Activated CD4-positive, alpha-beta memory T cell treated with anti-CD3 and anti-CD28 coated beads for 36 hours (primary cell): ENCODE results near the gene ATP6V0D1. TPM values are rescaled to one million over a fixed set of nuclear protein-coding genes. Genes with fewer than 3 reads are reported as not detected.
A peak's percentile ranks its signal among the peaks of the same experiment; 100 is the strongest.

Source experiments
- CTCF ChIA-PET: fragments of 350-600 bp; sonication (Branson Sonifier 250); formaldehyde crosslinking; loops from one replicate; lab custom pipeline; 2021; ENCODE audit warnings: antibody characterized with exemption, inconsistent platforms; lab: Charles Lee
- POLR2A ChIA-PET: fragments of 350-600 bp; sonication (Branson Sonifier 250); formaldehyde crosslinking; loops from one replicate; lab custom pipeline; 2021; ENCODE audit warnings: antibody characterized with exemption; lab: Charles Lee
- DNase-seq: peaks from one replicate; pipeline ENCODE4 v3.0.0-alpha.2; 2020
- H3K27ac Mint-ChIP-seq: one replicate; pipeline ENCODE4 v1.8.0; 2021; ENCODE audit warnings: mixed read lengths
- H3K27me3 Mint-ChIP-seq: one replicate; pipeline ENCODE4 v1.8.0; 2021; ENCODE audit warnings: mixed read lengths
- H3K36me3 Mint-ChIP-seq: one replicate; pipeline ENCODE4 v1.8.0; 2021; ENCODE audit warnings: mixed read lengths
- H3K4me1 Mint-ChIP-seq: one replicate; pipeline ENCODE4 v1.8.0; 2021; ENCODE audit warnings: low read depth, mixed read lengths
- H3K4me3 Mint-ChIP-seq: one replicate; pipeline ENCODE4 v1.8.0; 2021; ENCODE audit warnings: mild to moderate bottlenecking, mixed read lengths
- H3K9me3 Mint-ChIP-seq: one replicate; pipeline ENCODE4 v1.8.0; 2021; ENCODE audit warnings: mixed read lengths
- intact Hi-C: fragments of 100-400 bp; cut with micrococcal nuclease; formaldehyde crosslinking; loops from one replicate; pipeline ENCODE4 v1.15.1; 2023
- total RNA-seq, 2 experiments: library from RNA; stranded (reverse); gene quantifications; one replicate each; pipeline ENCODE4 v1.2.3, GENCODE V29; 2021

The ATP6V0D1 gene
- total RNA-seq, 2 experiments from 2014 or later, result 25.0 to 26.3 TPM

DNA sequence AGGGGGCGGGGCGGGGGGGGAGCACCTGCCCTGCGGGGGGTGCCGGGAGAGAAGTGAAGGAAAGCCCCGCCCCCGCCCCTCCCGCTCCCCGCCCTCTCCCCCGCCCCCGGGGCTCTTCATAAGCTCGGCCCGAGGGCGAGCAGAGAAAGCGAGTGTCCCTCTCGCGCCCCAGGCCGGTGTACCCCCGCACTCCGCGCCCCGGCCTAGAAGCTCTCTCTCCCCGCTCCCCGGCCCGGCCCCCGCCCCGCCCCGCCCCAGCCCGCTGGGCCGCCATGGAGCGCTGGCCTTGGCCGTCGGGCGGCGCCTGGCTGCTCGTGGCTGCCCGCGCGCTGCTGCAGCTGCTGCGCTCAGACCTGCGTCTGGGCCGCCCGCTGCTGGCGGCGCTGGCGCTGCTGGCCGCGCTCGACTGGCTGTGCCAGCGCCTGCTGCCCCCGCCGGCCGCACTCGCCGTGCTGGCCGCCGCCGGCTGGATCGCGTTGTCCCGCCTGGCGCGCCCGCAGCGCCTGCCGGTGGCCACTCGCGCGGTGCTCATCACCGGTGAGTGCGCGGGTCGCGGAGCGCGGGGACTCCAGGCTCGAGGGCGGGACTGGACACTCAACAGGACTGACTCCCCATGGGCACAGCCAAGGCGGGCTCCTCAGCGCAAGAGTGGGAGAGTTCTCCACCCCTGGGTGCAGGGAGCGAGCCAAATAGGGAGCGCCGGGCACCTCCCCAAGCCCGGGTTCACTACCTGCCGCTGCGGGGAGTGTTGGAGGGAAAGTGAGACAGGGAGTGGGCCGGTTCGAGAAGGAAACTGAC, 49.8 kb downstream of the ATP6V0D1 start, which contains the start of gene HSD11B2:
HSD11B2 (plus strand) TSS at position 145 of the 798 bp plus-strand sequence; CDS start at position 273, 128 bp downstream.
- intact Hi-C loops, result no loop called here

DNA sequence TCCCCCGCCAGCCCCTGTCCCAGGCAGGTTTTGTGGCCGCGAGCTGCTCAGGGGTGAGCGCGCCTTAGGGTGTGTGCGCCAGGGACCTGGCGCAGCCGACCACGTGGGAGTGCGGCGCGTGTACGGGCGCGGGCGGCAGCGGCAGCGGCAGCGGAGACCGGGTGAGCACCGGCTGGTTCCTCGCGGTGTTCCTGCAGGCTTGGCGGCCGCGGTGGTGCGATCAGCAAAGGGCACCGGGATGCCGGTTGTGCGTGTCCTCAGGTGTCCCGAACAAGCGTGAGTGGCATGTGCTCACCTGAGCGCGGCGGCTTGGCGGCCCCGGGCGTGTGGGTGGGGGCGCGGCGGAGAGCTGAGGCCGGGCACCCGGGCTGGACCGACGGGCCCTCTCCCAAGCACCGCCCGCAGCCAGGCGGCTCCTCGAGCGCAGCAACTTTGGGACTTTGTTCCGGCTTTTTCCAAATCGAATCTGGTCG, 50.4 kb downstream of the ATP6V0D1 start:
- peaks cover 33% of the 10 kb centered on the region for H3K27me3 Mint-ChIP-seq

More for the DNA sequence above, 49.8 kb downstream of the ATP6V0D1 start, which contains the start of gene HSD11B2:
- ChIA-PET CTCF (interaction anchor here (1.0 to 1.5 kb wide), 7 partner anchors 8 to 183 kb away, joined by 3 to 6 read pairs (median 4); partner anchors contain the start of gene FHOD1), POLR2A (interaction anchor here (0.5 to 1.8 kb wide), 2 partner anchors 15 to 19 kb away, joined by 3 to 4 read pairs; partner anchors contain the start of gene ZDHHC1)
- Mint-ChIP-seq H3K27me3 (peaks cover 28% of the 10 kb centered on the region), H3K9me3 (no peaks in the 10 kb centered on the region), H3K27ac (no peak within 1 kb of the TSS), H3K36me3 (no peaks in the 10 kb centered on the region), H3K4me3 (peak within 1 kb of the TSS; percentile 67), H3K4me1 (peaks cover 10% of the 10 kb centered on the region)
- peak; percentile 36 for DNase-seq

DNA sequence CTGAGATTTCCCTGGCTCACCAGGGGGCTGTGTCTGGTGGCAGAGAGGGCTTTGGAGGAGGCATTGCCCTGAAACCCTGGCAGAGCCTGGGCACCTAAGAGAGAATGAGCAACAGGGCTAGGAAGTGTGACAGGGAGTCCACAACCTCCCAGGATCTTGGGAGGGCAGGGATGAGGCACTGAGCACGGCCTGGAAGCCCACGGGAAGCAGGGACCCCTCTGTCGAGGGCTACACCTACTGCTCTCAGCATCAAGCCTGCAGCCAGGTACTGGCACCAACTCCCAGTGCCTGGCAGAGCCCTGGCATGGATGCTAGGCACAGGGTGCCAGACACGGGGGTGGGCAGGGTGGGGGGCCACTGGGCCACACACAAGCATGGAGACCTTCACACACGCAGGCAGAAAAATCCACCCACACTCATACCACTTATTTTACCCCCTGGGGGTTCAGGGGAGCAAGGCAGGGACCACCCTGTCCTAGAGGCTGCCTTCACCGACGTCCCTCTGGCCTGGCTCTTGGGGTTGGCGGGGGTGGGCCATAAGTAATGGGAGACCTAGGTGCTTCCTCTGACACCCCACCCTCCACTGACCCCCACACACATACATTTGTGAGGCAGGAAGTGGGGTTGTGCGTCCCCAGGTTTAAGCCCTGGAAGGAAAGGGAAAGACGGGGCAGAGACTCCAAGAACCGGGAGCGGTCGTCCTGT, 51.0 kb downstream of the ATP6V0D1 start:
- POLR2A ChIA-PET, result interaction anchor here (1.8 kb wide), 1 partner anchor 21 kb away, joined by 4 read pairs; no protein-coding TSS in a partner anchor
- peaks cover 36% of the 10 kb centered on the region for H3K27me3 Mint-ChIP-seq
- H3K27ac Mint-ChIP-seq, result no peak overlapping the region

More for the DNA sequence above, 50.4 kb downstream of the ATP6V0D1 start:
- ChIA-PET POLR2A (interaction anchor here (1.8 kb wide), 1 partner anchor 20 kb away, joined by 4 read pairs; no protein-coding TSS in a partner anchor), CTCF (interaction anchor here (1.0 to 1.5 kb wide), 5 partner anchors 8 to 38 kb away, joined by 3 to 6 read pairs (median 4); no protein-coding TSS in a partner anchor)
- peak; percentile 36 for DNase-seq
- peak overlapping the region; percentile 67 for H3K4me3 Mint-ChIP-seq
- intact Hi-C loops, result no loop called here
- no peak overlapping the region for H3K27ac Mint-ChIP-seq
- no peaks in the 10 kb centered on the region for H3K36me3 Mint-ChIP-seq
- no peaks in the 10 kb centered on the region for H3K9me3 Mint-ChIP-seq
- peaks cover 10% of the 10 kb centered on the region for H3K4me1 Mint-ChIP-seq

DNA sequence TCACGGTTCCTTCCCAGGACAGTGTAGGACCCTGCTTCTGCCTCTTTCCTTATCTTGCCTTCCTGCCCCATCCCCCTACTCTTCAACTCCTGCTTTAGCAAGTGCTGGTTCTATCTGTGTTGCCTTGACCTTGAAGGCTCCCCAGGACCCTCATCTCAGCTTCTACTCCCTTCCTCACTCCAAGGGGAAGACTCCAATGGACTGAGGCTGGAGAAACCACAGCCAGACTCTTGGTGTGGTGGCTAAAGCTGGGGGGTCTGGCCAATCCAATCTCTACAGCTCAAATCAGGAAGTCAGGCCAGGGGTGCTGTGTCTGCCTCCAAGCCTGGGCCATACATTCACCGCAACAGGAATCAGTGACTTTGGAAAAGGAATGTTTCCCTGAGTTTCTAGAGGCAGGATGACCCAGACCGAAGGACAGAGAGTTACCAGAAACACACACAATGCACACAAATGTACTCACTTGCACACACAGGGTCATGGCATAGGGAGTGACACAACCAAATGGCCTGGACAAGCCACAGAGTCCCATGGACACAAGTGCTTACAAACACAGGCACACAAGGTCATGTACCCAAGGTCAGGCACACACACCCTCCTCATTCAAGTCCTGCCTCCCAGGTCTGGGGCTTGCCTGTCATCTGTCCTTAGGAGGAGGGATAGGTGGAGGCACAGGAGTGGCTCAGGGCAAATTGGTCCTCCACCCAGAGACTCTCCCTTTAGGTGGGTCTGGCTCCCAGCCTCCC, 51.7 kb downstream of the ATP6V0D1 start:
- intact Hi-C loops, result loop anchor here (1.0 kb wide), 1 partner anchor 36 kb away; no protein-coding TSS in a partner anchor
- Mint-ChIP-seq H3K27ac (no peak overlapping the region), H3K4me3 (peak overlapping the region; percentile 20), H3K27me3 (peaks cover 36% of the 10 kb centered on the region), H3K9me3 (no peaks in the 10 kb centered on the region), H3K36me3 (no peaks in the 10 kb centered on the region), H3K4me1 (peaks cover 10% of the 10 kb centered on the region)
- no peak for DNase-seq
- ChIA-PET POLR2A (no interaction called here), CTCF (interaction anchor here (0.6 to 6.7 kb wide), 14 partner anchors 12 to 232 kb away, joined by 3 to 71 read pairs (median 8); partner anchors contain the start of gene ZDHHC1)

More for the DNA sequence above, 51.0 kb downstream of the ATP6V0D1 start:
- CTCF ChIA-PET, result interaction anchor here (1.0 to 6.7 kb wide), 9 partner anchors 9 to 181 kb away, joined by 3 to 71 read pairs (median 6); partner anchors contain the start of gene ZDHHC1
- H3K4me3 Mint-ChIP-seq, result peak overlapping the region; percentile 67
- no peak for DNase-seq
- no peaks in the 10 kb centered on the region for H3K36me3 Mint-ChIP-seq
- H3K9me3 Mint-ChIP-seq, result no peaks in the 10 kb centered on the region
- intact Hi-C loops, result loop anchor here (1.0 kb wide), 1 partner anchor 35 kb away; no protein-coding TSS in a partner anchor
- peaks cover 10% of the 10 kb centered on the region for H3K4me1 Mint-ChIP-seq

DNA sequence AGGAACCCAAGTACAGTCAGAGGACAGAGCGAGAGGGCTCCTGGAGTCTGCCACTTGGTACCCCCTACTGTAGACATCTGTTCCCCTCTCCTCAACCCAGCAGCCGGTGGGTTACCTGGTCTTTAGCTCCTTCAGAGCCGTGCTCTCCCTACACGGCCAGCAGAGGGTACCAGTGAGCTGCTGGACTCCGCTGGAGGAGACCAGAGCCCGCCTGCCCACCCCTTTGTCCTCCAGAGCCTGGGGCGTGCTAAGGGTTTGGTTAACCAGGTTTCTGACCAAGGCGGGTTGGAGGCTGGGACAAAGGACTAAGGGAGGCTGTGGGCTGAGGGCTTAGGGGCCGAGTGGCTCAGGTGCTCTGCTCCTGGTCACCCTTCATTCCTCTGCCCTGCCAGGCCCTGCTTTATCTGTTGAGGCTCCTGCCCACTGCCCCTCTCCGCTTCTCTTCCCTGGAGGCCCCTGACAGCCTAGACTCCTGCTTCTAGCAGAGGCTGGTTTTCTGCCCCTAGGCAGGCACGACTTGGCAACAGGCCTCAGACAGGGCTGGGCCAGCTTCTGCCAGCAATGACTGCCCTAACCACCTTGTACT, 52.7 kb downstream of the ATP6V0D1 start:
- peak; percentile 76 for DNase-seq
- Mint-ChIP-seq H3K4me3 (no peak overlapping the region), H3K4me1 (peaks cover 10% of the 10 kb centered on the region), H3K27ac (no peak overlapping the region), H3K27me3 (peaks cover 39% of the 10 kb centered on the region), H3K36me3 (no peaks in the 10 kb centered on the region), H3K9me3 (no peaks in the 10 kb centered on the region)
- intact Hi-C loops, result no loop called here
- CTCF ChIA-PET, result interaction anchor here (0.5 to 6.7 kb wide), 43 partner anchors 8 to 470 kb away, joined by 3 to 71 read pairs (median 5); partner anchors contain the start of genes AGRP, ATP6V0D1, TMEM208 and TPPP3
- POLR2A ChIA-PET, result interaction anchor here (0.6 kb wide), 1 partner anchor 53 kb away, joined by 3 read pairs; the partner anchor contains the start of gene ATP6V0D1

DNA sequence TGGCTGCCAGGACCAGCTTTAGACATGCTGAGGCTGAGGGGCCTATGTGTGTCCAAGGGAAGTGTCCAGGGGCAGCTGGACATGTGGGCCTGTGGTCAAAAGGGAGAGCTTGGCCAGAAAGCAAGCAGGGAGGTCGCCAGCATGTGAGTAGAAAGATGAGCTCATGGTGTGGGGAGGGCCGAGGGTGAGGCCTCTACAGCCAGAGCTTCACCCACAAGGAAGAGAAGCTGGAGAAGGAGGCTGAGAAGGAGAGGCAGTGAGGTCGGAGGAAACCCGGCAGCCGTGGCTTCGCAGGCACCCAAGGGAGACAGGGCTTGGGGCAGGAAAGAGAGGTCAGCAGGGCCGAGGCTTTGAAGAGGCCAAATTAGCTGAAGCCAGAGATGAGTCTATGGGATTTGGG, 54.0 kb downstream of the ATP6V0D1 start:
- POLR2A ChIA-PET, result no interaction called here
- H3K27me3 Mint-ChIP-seq, result peaks cover 39% of the 10 kb centered on the region

DNA sequence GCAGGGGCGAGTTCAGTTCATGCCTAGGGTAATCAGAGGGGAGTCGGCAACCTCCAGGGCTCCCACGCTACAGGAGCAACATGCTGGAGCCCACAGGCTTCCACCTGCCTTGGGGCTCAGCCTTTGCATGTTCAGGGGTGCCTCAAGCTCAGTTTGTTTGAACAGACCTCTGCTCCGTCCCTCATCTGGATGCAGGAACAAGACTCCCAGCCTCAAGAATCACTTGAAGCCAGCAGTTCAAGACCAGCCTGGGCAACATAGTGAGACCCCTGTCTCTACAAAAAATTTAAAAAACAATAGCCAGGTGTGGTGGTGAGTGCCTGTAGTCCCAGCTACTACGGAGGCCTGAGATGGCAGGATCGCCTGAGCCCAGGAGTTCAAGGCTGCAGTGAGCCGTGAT, 54.9 kb downstream of the ATP6V0D1 start:
- intact Hi-C loops, result no loop called here
- no peaks in the 10 kb centered on the region for H3K36me3 Mint-ChIP-seq
- H3K4me1 Mint-ChIP-seq, result peaks cover 3% of the 10 kb centered on the region
- no peak overlapping the region for H3K4me3 Mint-ChIP-seq
- no peak overlapping the region for H3K27ac Mint-ChIP-seq
- H3K9me3 Mint-ChIP-seq, result no peaks in the 10 kb centered on the region
- CTCF ChIA-PET, result interaction anchor here (3.7 to 6.7 kb wide), 4 partner anchors 9 to 40 kb away, joined by 26 to 71 read pairs (median 40); partner anchors contain the start of gene ZDHHC1
- peaks cover 36% of the 10 kb centered on the region for H3K27me3 Mint-ChIP-seq
- DNase-seq, result no peak
- POLR2A ChIA-PET, result no interaction called here

More for the DNA sequence above, 54.0 kb downstream of the ATP6V0D1 start:
- H3K36me3 Mint-ChIP-seq, result no peaks in the 10 kb centered on the region
- H3K9me3 Mint-ChIP-seq, result no peaks in the 10 kb centered on the region
- no peak overlapping the region for H3K27ac Mint-ChIP-seq
- H3K4me1 Mint-ChIP-seq, result peaks cover 6% of the 10 kb centered on the region
- no peak overlapping the region for H3K4me3 Mint-ChIP-seq
- no peak for DNase-seq
- CTCF ChIA-PET, result interaction anchor here (0.6 to 6.7 kb wide), 17 partner anchors 10 to 468 kb away, joined by 3 to 71 read pairs (median 5); partner anchors contain the start of genes ATP6V0D1, TMEM208 and ZDHHC1
- intact Hi-C loops, result no loop called here

DNA sequence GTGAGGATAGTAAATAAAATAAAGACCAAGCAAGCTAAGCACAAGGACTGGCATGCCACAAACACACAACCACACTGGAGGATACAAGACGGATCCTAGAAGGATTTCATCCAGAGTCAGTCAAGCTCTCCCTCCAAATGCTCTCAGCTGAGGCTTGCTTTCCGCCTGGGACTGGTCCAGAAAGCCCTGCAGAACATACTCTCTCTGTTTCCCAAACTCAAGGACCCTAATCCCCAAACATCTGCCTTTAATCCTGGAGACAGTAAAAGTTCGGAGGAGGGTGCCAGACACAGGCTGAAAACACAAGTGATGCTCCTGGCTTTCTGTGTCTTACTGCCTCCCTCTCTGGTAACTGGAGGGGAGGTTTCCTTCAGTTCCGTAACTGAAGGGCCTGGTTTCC, 55.4 kb downstream of the ATP6V0D1 start:
- H3K4me1 Mint-ChIP-seq, result peaks cover 3% of the 10 kb centered on the region
- H3K36me3 Mint-ChIP-seq, result no peaks in the 10 kb centered on the region
- ChIA-PET POLR2A (no interaction called here), CTCF (interaction anchor here (3.7 to 6.7 kb wide), 4 partner anchors 8 to 40 kb away, joined by 26 to 71 read pairs (median 40); partner anchors contain the start of gene ZDHHC1)
- H3K9me3 Mint-ChIP-seq, result no peaks in the 10 kb centered on the region
- intact Hi-C loops, result no loop called here
- no peak for DNase-seq
- no peak overlapping the region for H3K27ac Mint-ChIP-seq
- peaks cover 36% of the 10 kb centered on the region for H3K27me3 Mint-ChIP-seq
- H3K4me3 Mint-ChIP-seq, result no peak overlapping the region

DNA sequence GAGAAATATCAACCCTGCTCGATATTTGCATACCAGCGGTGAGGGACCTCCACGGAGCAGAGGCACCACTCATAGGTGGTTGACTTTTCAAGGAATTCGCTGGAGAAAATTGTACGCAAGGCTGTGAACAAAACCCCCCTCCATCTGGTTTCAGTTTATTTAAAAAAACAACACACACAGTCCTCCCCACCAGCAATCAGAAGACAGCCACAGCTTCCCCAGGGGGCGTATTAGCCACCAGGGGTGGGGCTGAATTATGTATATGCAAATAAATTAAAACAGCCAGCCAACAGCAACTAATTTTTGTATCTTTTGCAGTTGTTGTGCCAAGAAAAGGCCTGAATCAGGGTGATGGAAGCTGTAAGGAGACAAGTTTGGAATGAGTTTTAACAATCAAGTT, 55.9 kb downstream of the ATP6V0D1 start:
- Mint-ChIP-seq H3K36me3 (no peaks in the 10 kb centered on the region), H3K27me3 (peaks cover 32% of the 10 kb centered on the region), H3K9me3 (no peaks in the 10 kb centered on the region), H3K27ac (no peak overlapping the region), H3K4me1 (no peaks in the 10 kb centered on the region), H3K4me3 (no peak overlapping the region)
- DNase-seq, result no peak
- POLR2A ChIA-PET, result no interaction called here
- intact Hi-C loops, result no loop called here
- CTCF ChIA-PET, result interaction anchor here (3.7 to 6.7 kb wide), 2 partner anchors 23 to 40 kb away, joined by 26 to 71 read pairs; no protein-coding TSS in a partner anchor

DNA sequence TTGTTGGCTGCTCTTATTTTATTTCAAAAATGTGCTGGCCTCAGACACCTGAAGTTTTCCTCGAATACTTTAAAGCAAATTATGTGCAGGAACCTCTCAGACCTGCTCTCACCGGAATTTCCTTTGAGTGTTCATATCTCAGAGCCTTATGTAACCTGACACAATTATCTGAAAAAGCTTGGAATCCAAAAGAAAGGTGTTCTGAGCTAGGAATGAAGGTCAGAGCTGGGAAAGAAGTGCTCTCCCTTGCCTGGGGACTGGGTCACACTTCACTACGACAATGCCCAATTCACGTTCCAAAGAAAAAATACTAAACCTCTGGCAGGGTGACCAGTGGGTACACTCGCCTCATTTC, 56.7 kb downstream of the ATP6V0D1 start:
- Mint-ChIP-seq H3K4me1 (no peaks in the 10 kb centered on the region), H3K4me3 (no peak overlapping the region), H3K27me3 (peaks cover 32% of the 10 kb centered on the region), H3K36me3 (no peaks in the 10 kb centered on the region), H3K27ac (no peak overlapping the region), H3K9me3 (no peaks in the 10 kb centered on the region)
- no peak for DNase-seq
- intact Hi-C loops, result no loop called here
- ChIA-PET POLR2A (no interaction called here), CTCF (interaction anchor here (0.8 to 6.7 kb wide), 2 partner anchors 41 to 98 kb away, joined by 4 to 71 read pairs; partner anchors contain the start of genes KCTD19 and LRRC36)
